ENCODE results near the gene CLEC1B.

Gene CLEC1B

DNA sequence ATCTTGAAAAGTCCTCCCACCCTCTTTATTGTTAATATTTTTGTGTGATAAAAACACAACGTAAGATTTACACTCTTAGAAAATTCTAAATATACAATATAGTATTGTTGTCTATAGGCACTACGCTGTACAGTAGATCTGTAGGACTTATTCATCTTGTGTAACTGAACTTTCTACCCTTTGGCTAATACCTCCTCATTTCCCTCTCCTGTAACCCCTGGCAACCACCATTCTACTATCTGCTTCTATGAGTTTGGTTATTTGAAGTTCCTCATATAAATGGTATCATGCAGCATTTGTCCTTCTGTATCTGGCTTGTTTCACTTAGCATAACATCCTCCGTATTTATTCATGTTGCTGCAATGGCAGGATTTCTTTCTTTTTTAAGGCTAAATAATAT is 26.3 kb upstream of the CLEC1B start:
- H3K9ac ChIP-seq: no peak overlapping the region
- H3K4me3 ChIP-seq: no peak overlapping the region
- H3K4me1 ChIP-seq: no peaks in the 10 kb centered on the region
- H3K9me3 ChIP-seq: peaks cover under 1% of the 10 kb centered on the region; the same call in 1 of the 2 replicates
- H3K36me3 ChIP-seq: no peaks in the 10 kb centered on the region
- H3K27ac ChIP-seq: no peak overlapping the region
- TF ChIP-seq Cebpa-rat (IDR thresholded peaks at IDR 0.05): no peak
- no peaks in the 10 kb centered on the region for H4K20me1 ChIP-seq
- H3K4me2 ChIP-seq: no peak overlapping the region
- H3K27me3 ChIP-seq: no peaks in the 10 kb centered on the region

- no peak for TF ChIP-seq Cebpa-rat (IDR thresholded peaks at IDR 0.05)
- no peaks in the 10 kb centered on the region for H3K4me1 ChIP-seq
- H3K27me3 ChIP-seq: no peaks in the 10 kb centered on the region
- no peaks in the 10 kb centered on the region for H3K9me3 ChIP-seq
- no peaks in the 10 kb centered on the region for H3K36me3 ChIP-seq
- no peak overlapping the region for H3K4me3 ChIP-seq
- H3K9ac ChIP-seq: no peak overlapping the region
- H4K20me1 ChIP-seq: no peaks in the 10 kb centered on the region
- no peak overlapping the region for H3K4me2 ChIP-seq
- no peak overlapping the region for H3K27ac ChIP-seq
Observed at GRCh38 chr12:10021342-10021741, 22.4 kb upstream of the CLEC1B start.

- Histone ChIP-seq H3K27me3 (no peaks in the 10 kb centered on the region), H3K9ac (no peak overlapping the region), H3K36me3 (no peaks in the 10 kb centered on the region), H3K4me1 (no peaks in the 10 kb centered on the region), H3K4me2 (no peak overlapping the region), H3K4me3 (no peak overlapping the region), H4K20me1 (no peaks in the 10 kb centered on the region), H3K27ac (no peak overlapping the region), H3K9me3 (no peaks in the 10 kb centered on the region)
- TF ChIP-seq Cebpa-rat (IDR thresholded peaks at IDR 0.05): no peak
Observed at GRCh38 chr12:10018386-10018785, 19.5 kb upstream of the CLEC1B start.

- H3K27ac ChIP-seq: no peak overlapping the region
- no peak for TF ChIP-seq Cebpa-rat (IDR thresholded peaks at IDR 0.05)
- H3K36me3 ChIP-seq: no peaks in the 10 kb centered on the region
- H3K4me2 ChIP-seq: no peak overlapping the region
- H3K27me3 ChIP-seq: no peaks in the 10 kb centered on the region
- no peak overlapping the region for H3K9ac ChIP-seq
- no peaks in the 10 kb centered on the region for H4K20me1 ChIP-seq
- H3K4me3 ChIP-seq: no peak overlapping the region
- H3K4me1 ChIP-seq: no peaks in the 10 kb centered on the region
- no peaks in the 10 kb centered on the region for H3K9me3 ChIP-seq
Observed at GRCh38 chr12:10016881-10017280, 18.0 kb upstream of the CLEC1B start.

DNA sequence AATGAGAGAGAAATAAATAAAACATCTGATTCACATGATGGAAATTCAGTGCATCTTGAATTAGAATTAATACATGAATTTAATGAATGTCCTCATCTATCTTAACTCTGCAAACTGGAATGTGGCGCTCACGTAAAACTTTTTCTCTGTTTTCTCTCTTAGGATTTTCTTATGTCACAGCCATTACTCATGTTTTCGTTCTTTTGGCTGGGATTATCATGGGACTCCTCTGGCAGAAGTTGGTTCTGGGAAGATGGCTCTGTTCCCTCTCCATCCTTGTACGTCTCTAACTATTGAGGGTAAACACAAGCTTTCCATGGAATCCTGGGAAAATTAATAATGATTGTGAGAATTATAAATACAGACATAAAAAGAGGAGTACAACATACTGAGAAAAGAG is 16.5 kb upstream of the CLEC1B start:
- no peaks in the 10 kb centered on the region for H4K20me1 ChIP-seq
- no peaks in the 10 kb centered on the region for H3K36me3 ChIP-seq
- H3K27me3 ChIP-seq: no peaks in the 10 kb centered on the region
- no peak overlapping the region for H3K27ac ChIP-seq
- no peak overlapping the region for H3K4me2 ChIP-seq
- no peaks in the 10 kb centered on the region for H3K9me3 ChIP-seq
- H3K9ac ChIP-seq: no peak overlapping the region
- H3K4me1 ChIP-seq: no peaks in the 10 kb centered on the region
- TF ChIP-seq Cebpa-rat (IDR thresholded peaks at IDR 0.05): no peak
- H3K4me3 ChIP-seq: no peak overlapping the region

DNA sequence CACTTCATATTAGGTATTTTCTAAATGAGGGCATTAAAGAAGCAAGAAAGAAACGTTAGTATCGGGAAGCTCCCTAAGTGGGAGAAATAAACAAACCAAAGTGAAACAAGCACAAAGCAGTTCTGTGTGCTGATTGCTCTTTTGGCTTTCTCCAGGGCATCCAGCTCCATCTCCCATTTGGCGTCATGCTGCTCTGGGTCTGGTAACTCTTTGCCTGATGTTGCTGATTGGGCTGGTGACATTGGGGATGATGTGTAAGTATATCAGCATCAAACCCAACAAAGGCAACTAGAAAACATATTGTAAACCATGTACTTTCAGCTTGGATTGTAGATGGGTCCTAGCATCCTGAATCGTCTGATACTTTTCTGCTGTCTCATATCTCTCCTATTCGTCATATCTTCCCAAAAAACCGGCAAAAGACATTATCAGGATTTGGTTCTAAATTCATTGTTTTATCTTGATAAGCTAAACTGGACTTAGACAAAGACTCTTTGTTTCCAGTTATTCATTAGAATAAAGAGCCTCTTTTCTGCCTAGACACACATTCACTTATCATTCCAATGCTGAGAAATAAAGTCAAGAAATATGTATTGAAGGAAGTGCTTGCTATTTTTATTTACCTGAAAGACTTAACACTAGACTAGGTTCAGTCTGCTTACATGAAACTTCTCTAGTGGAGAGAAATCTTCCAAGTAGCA is 13.9 kb upstream of the CLEC1B start:
- no peaks in the 10 kb centered on the region for H4K20me1 ChIP-seq
- no peak for TF ChIP-seq Cebpa-rat (IDR thresholded peaks at IDR 0.05)

DNA sequence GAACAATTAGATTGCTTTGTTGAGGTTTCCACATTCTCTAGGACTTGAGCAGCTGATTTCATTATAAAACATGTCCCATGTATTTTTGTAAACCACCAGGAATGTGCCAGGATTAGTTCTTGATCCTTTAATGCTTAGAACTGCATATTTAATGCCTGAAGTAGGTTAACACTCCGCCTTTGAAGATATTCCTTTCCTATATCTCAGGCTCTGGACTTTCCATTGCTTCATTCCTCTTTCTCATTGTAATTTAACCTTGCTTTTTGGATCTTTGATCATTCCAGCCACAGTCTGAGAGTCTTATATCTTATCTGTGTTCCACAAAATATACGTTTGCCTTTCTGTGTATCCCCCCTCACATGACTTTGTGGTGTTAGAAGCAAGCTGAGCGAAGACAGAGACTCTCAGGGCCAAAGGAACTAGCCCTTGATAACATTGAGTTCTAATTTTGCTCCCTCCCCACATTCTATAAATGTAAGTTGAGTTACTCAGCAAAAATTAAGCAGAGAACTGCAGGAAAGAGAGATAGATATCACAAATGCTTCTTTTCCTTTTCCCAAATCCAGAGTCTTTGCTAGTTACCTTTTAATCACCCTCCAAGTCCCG is 2.4 kb upstream of the CLEC1B start:
- Histone ChIP-seq H3K27me3 (no peaks in the 10 kb centered on the region), H3K36me3 (no peaks in the 10 kb centered on the region), H3K4me3 (no peak overlapping the region), H4K20me1 (no peaks in the 10 kb centered on the region), H3K9me3 (no peaks in the 10 kb centered on the region), H3K4me1 (no peaks in the 10 kb centered on the region), H3K4me2 (no peak overlapping the region), H3K27ac (no peak overlapping the region), H3K9ac (no peak overlapping the region)
- no peak for TF ChIP-seq Cebpa-rat (IDR thresholded peaks at IDR 0.05)

More for the DNA sequence above, 13.9 kb upstream of the CLEC1B start:
- H3K9me3 ChIP-seq: no peaks in the 10 kb centered on the region
- no peak overlapping the region for H3K9ac ChIP-seq
- no peak overlapping the region for H3K4me2 ChIP-seq
- no peak overlapping the region for H3K27ac ChIP-seq
- H3K27me3 ChIP-seq: no peaks in the 10 kb centered on the region
- no peak overlapping the region for H3K4me3 ChIP-seq
- H3K36me3 ChIP-seq: no peaks in the 10 kb centered on the region
- H3K4me1 ChIP-seq: no peaks in the 10 kb centered on the region

DNA sequence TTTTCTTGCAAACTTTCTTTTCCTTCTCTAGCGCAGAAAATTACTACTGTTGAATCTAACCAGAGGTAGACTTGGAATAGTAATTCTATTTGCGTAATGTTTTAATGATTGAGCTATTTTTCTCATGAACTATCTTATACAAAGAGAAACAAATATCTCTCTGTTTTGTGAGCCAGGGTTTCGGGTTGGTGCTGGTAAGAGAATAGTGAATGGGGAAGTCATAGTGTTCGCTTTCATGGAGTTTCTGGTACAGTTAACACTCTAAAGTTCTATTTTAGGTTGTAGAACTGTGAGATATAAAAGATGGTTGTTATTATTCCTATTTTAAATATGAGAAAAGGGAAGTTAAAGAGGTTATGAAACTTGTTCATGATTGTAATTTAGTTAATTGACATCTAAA is 6.6 kb downstream of the CLEC1B start:
- Histone ChIP-seq H4K20me1 (no peaks in the 10 kb centered on the region), H3K9me3 (no peaks in the 10 kb centered on the region), H3K27me3 (no peaks in the 10 kb centered on the region), H3K4me3 (no peak overlapping the region), H3K4me2 (no peak overlapping the region), H3K9ac (no peak overlapping the region), H3K36me3 (no peaks in the 10 kb centered on the region), H3K27ac (no peak overlapping the region), H3K4me1 (no peaks in the 10 kb centered on the region)
- no peak for TF ChIP-seq Cebpa-rat (IDR thresholded peaks at IDR 0.05)

- Histone ChIP-seq H3K27ac (no peak overlapping the region), H3K9ac (no peak overlapping the region), H4K20me1 (no peaks in the 10 kb centered on the region), H3K27me3 (no peaks in the 10 kb centered on the region), H3K4me3 (no peak overlapping the region), H3K9me3 (no peaks in the 10 kb centered on the region), H3K36me3 (no peaks in the 10 kb centered on the region), H3K4me2 (no peak overlapping the region), H3K4me1 (no peaks in the 10 kb centered on the region)
- TF ChIP-seq Cebpa-rat (IDR thresholded peaks at IDR 0.05): no peak
Observed at GRCh38 chr12:9991876-9992275, 7.0 kb downstream of the CLEC1B start.

GRCh38 chr12:9980126-9980525 is 18.8 kb downstream of the CLEC1B start:
- no peak overlapping the region for H3K9ac ChIP-seq
- no peaks in the 10 kb centered on the region for H3K27me3 ChIP-seq
- H3K27ac ChIP-seq: no peak overlapping the region
- no peaks in the 10 kb centered on the region for H3K36me3 ChIP-seq
- no peak for TF ChIP-seq Cebpa-rat (IDR thresholded peaks at IDR 0.05)
- H3K9me3 ChIP-seq: peaks cover 16% of the 10 kb centered on the region
- no peaks in the 10 kb centered on the region for H4K20me1 ChIP-seq
- H3K4me1 ChIP-seq: no peaks in the 10 kb centered on the region
- no peak overlapping the region for H3K4me2 ChIP-seq
- H3K4me3 ChIP-seq: no peak overlapping the region
